Mucosa of rectum (tissue), 2 donors: Measurements from ENCODE around the gene FCN2.

ENCODE experiments used
- H3K27ac ChIP-seq, 2 donors: one replicate each; pipeline ENCODE4 v1.7.0; 2013; ENCODE audit warnings: inconsistent platforms in 2 of 2, low read depth in 2 of 2, low read length in 2 of 2
- H3K27me3 ChIP-seq, 2 donors: one replicate each; pipeline ENCODE4 v1.7.0; 2013; ENCODE audit warnings: low read length in 2 of 2; ENCODE audit not compliant: control insufficient read depth in 2 of 2, insufficient read depth in 2 of 2
- H3K36me3 ChIP-seq, 2 donors: one replicate each; pipeline ENCODE4 v1.7.0; 2013; ENCODE audit warnings: low read length in 2 of 2; ENCODE audit not compliant: control insufficient read depth in 2 of 2, insufficient read depth in 2 of 2
- H3K4me1 ChIP-seq, 2 donors: one replicate each; pipeline ENCODE4 v1.7.0; 2013; ENCODE audit warnings: low read length in 2 of 2, mild to moderate bottlenecking in 1 of 2; ENCODE audit not compliant: control insufficient read depth in 2 of 2, insufficient read depth in 2 of 2
- H3K4me3 ChIP-seq, 2 donors: one replicate each; pipeline ENCODE4 v1.7.0; 2013; ENCODE audit warnings: low read length in 2 of 2
- H3K9ac ChIP-seq, 2 donors: one replicate each; pipeline ENCODE4 v1.7.0; 2013; ENCODE audit warnings: low read length in 2 of 2, low read depth in 1 of 2, mild to moderate bottlenecking in 1 of 2
- H3K9me3 ChIP-seq, 2 donors: one replicate each; pipeline ENCODE4 v1.7.0; 2013; ENCODE audit warnings: low read length in 2 of 2; ENCODE audit not compliant: control insufficient read depth in 2 of 2
- donor health status: healthy.
- donor health status: Normal muscosa, but diverticular disease.

The FCN2 gene

DNA sequence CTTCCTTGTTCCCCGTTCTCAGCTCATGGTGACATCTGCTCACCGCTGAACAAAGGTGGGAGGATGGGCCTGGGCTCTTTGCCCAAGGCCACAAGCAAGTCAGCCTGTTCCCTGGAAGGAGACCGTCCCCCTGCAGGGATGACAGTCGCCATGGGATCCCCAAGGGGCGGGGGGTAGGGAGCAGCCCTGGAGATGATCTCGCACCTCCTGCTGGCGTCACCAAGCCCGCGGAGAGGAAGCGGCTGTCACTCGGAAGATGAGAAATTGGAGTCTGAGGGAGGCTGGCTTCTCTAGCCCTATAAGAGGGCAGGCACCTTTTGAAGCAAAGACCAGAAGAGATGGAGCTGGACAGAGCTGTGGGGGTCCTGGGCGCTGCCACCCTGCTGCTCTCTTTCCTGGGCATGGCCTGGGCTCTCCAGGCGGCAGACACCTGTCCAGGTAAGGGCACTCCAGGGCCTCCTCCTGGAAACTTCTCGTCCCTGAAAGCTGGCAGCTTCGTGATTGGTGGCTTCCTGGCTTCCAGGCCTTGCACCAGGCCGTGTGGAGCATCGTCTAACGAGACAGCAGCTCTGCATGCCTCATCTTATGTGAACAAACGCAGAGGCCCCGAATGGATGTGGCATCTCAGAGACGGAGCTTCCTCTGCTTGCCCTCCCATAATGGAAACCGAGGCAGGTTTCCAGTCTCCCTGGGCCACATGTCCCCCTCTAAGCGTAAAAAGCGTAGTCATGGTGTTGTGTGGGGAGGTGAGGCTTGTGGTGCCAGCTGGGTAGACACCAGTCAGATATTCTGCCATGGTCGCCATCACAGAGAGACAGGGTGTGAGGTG, at the start of gene FCN2:
Gene FCN2, plus strand, starts transcription at position 327 of the 829 bp plus-strand sequence. Its CDS starts 12 bp downstream, at position 339.
- H3K9me3 ChIP-seq, result no peaks in the 10 kb centered on the region
- H3K4me1 ChIP-seq, result no peaks in the 10 kb centered on the region
- no peak within 1 kb of the TSS for H3K4me3 ChIP-seq
- no peaks in the 10 kb centered on the region for H3K36me3 ChIP-seq
- no peak within 1 kb of the TSS for H3K9ac ChIP-seq
- no peaks in the 10 kb centered on the region for H3K27me3 ChIP-seq
- no peak within 1 kb of the TSS for H3K27ac ChIP-seq

DNA sequence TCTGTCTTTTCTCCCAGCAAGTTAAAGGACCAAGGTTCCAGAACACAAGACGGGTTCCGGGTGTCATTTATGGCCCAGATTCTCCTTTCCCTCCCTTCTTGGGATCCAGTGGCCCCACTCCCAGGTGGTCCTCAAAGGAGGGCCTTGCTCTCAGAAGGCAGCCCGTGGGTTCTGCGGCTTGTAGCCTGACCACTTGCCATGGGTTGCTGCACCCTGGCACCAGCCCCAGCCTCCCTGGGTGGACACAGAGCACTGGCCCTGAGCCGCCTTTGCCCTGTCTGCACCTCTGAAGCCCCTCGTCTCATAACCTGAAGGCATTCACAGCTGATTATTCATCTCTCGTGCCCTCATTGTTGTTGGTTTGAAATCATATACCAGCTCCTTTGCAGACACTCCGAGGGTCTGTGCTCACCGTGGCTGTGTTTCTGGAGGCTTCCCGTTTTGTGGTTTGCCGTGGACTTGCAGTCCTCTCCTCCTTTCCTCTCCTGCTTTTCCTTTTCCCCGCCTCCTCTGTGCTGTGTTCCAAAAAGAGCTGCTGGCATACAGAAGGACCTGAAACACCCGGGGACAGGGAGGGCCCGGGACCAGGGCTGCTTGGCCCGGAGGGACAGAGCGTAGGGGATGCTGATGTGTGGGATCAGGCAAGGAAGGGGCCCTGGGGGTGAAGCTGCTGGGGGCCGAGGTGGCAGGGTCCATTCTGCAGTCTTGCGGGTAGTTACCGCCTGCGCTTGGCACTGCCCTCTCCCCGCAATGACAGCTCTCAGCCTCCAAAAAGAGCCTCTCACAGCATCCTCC, 49.5 kb upstream of the FCN2 start:
- Histone ChIP-seq H3K36me3 (peaks cover 0 to 2% of the 10 kb centered on the region in 2 donors), H3K9ac (no peak overlapping the region), H3K27ac (no peak overlapping the region)

DNA sequence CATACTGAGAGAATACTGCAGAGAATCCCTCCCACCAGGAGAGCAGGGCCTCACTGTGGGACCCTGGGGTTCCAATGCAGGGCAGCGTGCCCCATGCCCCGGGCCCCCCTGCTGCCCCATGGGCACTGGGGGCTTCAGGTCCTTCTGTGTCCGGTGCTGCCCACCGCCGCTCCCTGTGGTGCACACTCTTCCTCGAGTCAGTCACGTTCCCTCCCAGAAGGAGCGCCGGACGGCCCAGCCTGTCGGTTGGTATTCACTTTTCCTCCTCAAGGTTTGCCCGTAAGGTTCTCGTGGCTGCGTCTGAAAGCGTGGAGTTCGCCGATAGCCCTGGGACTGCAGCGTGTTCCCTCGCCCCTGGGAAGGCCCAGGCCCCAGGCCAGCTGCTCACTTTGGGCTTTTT, 48.1 kb upstream of the FCN2 start:
- H3K4me3 ChIP-seq, result no peak overlapping the region
- no peak overlapping the region for H3K27ac ChIP-seq
- H3K9me3 ChIP-seq, result no peaks in the 10 kb centered on the region
- H3K9ac ChIP-seq, result no peak overlapping the region
- no peaks in the 10 kb centered on the region for H3K4me1 ChIP-seq
- peaks cover 0 to 2% of the 10 kb centered on the region in 2 donors for H3K36me3 ChIP-seq
- H3K27me3 ChIP-seq, result no peaks in the 10 kb centered on the region

More for the DNA sequence above, 49.5 kb upstream of the FCN2 start:
- Histone ChIP-seq H3K27me3 (no peaks in the 10 kb centered on the region), H3K4me3 (no peak overlapping the region), H3K4me1 (no peaks in the 10 kb centered on the region), H3K9me3 (no peaks in the 10 kb centered on the region)

DNA sequence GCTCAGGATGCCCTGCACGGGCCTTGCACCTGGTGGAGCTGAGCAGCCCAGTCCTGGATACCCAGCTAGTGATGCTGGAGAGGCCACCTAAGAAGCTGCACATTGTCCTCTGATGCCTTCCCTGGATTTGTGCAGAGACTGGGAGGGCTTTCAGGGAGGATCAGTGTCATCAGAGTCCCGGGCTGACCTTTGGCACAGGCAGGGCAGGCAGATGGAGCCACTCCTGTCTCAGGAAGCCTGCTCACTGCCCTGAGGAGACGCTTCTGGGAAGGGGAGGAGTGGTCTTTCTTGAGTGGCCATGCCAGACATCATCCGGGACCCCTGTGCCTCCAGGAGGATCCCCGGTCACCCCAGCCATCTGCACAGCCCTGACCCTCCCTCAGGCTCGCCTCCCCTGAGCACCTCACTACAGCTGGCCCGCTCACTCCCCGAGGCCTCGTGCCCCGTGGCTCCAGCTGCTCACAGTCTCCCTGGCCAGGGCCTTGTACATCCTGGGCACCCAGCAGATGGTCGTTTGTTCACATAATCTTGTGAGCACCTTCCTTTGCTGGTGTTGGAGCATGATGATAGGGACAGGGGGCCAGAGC, 47.2 kb upstream of the FCN2 start:
- Histone ChIP-seq H3K9me3 (no peaks in the 10 kb centered on the region), H3K4me1 (no peaks in the 10 kb centered on the region), H3K27me3 (no peaks in the 10 kb centered on the region), H3K27ac (no peak overlapping the region), H3K36me3 (peaks cover 0 to 4% of the 10 kb centered on the region in 2 donors), H3K4me3 (no peak overlapping the region), H3K9ac (no peak overlapping the region)

DNA sequence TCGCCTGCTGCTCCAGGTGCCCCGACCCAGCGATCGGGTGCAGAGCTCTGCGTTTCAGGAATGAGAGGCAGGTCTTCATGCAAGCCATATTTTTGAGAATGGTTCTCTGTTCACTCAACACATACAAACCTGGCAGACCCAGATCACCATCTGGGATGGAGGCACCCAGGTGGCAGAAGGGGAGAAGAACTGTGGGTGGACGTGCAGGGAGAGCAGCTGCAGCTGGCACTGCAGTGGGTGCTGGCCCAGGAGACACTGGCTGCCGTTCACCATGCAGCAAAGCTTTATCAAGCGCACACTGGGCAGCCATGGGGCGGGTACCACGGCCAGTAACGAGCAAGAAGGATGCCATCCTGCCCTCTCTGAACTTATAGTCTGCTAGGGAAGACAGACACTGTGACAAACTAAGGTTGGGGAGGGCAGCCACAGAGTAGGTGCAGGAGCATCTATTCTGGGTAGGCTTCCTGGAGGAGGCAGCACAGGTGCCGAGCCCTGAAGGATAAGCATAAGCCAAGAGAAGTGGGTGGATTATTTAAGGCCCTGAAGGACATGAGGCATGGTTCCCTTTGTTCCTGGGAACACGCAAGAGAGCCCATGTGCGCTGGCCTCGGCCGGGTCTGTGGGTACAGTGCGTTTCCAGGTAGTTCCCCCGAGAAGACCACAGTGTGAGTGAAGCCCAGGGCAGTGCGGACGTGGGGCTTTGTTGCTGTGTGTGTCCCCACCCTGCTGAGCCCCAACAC, 46.2 kb upstream of the FCN2 start:
- H3K27me3 ChIP-seq, result no peaks in the 10 kb centered on the region
- H3K9ac ChIP-seq, result no peak overlapping the region
- H3K36me3 ChIP-seq, result peaks cover 0 to 3% of the 10 kb centered on the region in 2 donors
- no peaks in the 10 kb centered on the region for H3K9me3 ChIP-seq
- H3K4me3 ChIP-seq, result no peak overlapping the region
- H3K27ac ChIP-seq, result no peak overlapping the region
- no peaks in the 10 kb centered on the region for H3K4me1 ChIP-seq

DNA sequence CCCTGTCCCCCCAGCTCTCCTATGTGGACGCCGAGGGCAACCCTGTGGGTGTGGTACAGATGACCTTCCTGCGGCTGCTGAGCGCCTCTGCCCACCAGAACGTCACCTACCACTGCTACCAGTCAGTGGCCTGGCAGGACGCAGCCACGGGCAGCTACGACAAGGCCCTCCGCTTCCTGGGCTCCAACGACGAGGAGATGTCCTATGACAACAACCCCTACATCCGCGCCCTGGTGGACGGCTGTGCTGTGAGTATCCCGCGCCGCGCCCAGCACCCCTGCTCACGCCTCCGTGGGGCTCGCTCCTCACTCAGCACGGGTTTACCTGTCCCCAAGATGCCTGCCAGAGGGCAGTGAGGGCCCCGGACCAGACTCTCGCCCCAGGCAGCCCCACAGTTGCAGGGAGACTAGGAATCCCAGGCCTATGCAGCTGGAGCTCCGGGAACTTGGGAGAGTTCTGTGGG, 45.6 kb upstream of the FCN2 start:
- no peak overlapping the region for H3K27ac ChIP-seq
- no peak overlapping the region for H3K9ac ChIP-seq
- H3K4me1 ChIP-seq, result no peaks in the 10 kb centered on the region
- peaks cover 0 to 3% of the 10 kb centered on the region in 2 donors for H3K36me3 ChIP-seq
- H3K9me3 ChIP-seq, result no peaks in the 10 kb centered on the region
- no peaks in the 10 kb centered on the region for H3K27me3 ChIP-seq
- no peak overlapping the region for H3K4me3 ChIP-seq

DNA sequence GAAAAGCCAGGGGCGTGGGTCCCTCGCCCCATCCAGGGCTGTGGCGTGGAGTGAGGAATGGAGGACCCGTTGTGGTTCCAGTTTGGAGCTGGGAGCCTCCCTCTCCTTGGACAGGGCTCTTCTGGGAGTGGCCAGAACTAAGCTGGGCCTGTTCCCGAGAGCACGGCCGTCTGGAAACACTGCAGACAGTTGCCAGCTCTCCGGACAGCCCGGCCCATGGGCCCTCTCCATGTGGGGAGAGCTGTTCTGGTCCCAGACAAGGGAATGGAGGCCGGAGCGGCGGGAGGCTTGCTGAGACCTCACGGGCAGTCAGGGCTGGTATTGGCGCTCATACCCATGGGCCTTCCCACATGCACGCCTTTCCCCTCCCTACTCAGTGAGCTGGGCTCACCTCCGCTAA, 45.2 kb upstream of the FCN2 start:
- Histone ChIP-seq H3K27ac (no peak overlapping the region), H3K9ac (no peak overlapping the region), H3K9me3 (no peaks in the 10 kb centered on the region), H3K4me1 (no peaks in the 10 kb centered on the region), H3K4me3 (no peak overlapping the region), H3K36me3 (peaks cover 0 to 3% of the 10 kb centered on the region in 2 donors), H3K27me3 (no peaks in the 10 kb centered on the region)

DNA sequence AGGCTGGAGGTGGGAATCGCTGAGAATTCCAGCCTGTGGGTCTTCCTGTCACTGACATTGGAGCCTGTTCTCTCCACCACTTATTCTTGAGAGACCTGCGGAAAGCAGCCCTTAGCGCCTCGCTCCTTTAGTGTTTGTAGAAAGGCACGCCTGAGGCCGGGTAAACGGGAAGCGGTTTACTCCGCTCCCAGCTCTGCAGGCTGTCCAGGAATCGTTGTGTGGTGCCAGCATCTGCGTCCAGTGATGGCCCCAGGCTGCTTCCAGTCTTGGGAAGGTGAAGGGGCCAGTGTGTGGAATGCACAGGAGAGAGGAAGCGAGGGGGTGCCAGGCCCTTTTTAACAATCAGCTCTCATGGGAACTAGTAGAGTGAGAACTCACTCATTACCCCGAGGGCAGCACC, 44.6 kb upstream of the FCN2 start:
- H3K9ac ChIP-seq, result no peak overlapping the region
- no peaks in the 10 kb centered on the region for H3K4me1 ChIP-seq
- H3K27ac ChIP-seq, result no peak overlapping the region
- H3K4me3 ChIP-seq, result no peak overlapping the region
- H3K36me3 ChIP-seq, result peaks cover 0 to 3% of the 10 kb centered on the region in 2 donors
- no peaks in the 10 kb centered on the region for H3K9me3 ChIP-seq
- no peaks in the 10 kb centered on the region for H3K27me3 ChIP-seq

DNA sequence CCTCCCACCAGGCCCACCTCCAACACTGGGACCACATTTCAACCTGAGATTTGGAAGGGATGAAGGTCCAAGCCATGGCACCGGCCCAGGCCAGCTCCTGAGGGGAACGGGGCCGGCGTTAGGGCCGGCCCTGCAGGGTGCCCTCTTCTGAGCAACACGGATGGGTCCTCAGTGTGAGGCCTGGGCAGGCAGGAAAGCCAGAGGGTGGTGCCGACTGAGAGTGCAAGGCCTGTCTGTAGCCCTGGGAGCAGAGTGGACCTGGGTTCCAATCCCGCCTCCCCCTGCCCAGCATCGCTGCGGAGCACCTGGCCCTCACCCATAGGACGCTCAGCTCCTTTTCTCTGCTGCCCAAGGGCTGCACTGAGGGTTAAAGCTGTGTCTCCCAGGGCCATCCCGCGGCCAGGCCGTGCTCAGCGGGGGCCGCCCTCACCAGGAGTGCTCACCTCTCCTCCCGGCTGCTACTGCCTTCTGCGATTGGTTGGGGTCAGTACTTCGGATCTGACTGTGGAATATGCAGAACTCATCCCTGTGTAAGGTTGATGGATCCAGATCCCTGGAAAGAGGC, 44.1 kb upstream of the FCN2 start:
- no peak overlapping the region for H3K9ac ChIP-seq
- no peak overlapping the region for H3K27ac ChIP-seq
- H3K36me3 ChIP-seq, result peaks cover 0 to 3% of the 10 kb centered on the region in 2 donors
- no peaks in the 10 kb centered on the region for H3K27me3 ChIP-seq
- no peaks in the 10 kb centered on the region for H3K4me1 ChIP-seq
- no peak overlapping the region for H3K4me3 ChIP-seq
- no peaks in the 10 kb centered on the region for H3K9me3 ChIP-seq
